ENCODE results near the gene GGN. TPM values are rescaled to one million over a fixed set of nuclear protein-coding genes. Genes with fewer than 3 reads are reported as not detected.

Gene GGN
- total and polyA plus RNA-seq, 12 donors = 0.13 to 0.57 (median 0.38) TPM; not detected in 6

- TF ChIP-seq CTCF (IDR thresholded peaks at IDR 0.05) = no peak
- H3K4me1 ChIP-seq = peaks cover 0 to 18% (median 13%) of the 10 kb centered on the region in 9 donors
- no peak for ATAC-seq
- H3K36me3 ChIP-seq = no peaks in the 10 kb centered on the region
- intact Hi-C loops (cut with DNase I) = no loop called here
- peaks cover 0 to 63% (median 29%) of the 10 kb centered on the region in 7 donors for H3K27me3 ChIP-seq
- WGBS, 2 donors = 35 to 46% methylated on average over 5 of the region's 5 CpGs
- DNase-seq = no peak
- H3K9me3 ChIP-seq = no peaks in the 10 kb centered on the region
- no peak overlapping the region for H3K4me3 ChIP-seq
- H3K27ac ChIP-seq = no peak overlapping the region
Measured at GRCh38 chr19:38358071-38358470, 29.8 kb downstream of the GGN start.

GRCh38 chr19:38355728-38356725, 31.8 kb downstream of the GGN start:
- H3K27ac ChIP-seq = no peak overlapping the region
- intact Hi-C loops (cut with DNase I) = no loop called here
- ATAC-seq (no peak), DNase-seq (no peak)
- H3K4me1 ChIP-seq = peaks cover 0 to under 1% (median 0%) of the 10 kb centered on the region in 9 donors
- no peak for TF ChIP-seq CTCF (IDR thresholded peaks at IDR 0.05)
- peaks cover 0 to 56% (median 29%) of the 10 kb centered on the region in 7 donors for H3K27me3 ChIP-seq
- no peaks in the 10 kb centered on the region for H3K9me3 ChIP-seq
- H3K36me3 ChIP-seq = no peaks in the 10 kb centered on the region
- H3K4me3 ChIP-seq = no peak overlapping the region
- 71 to 74% methylated on average over 16 of the region's 16 CpGs for WGBS, 2 donors

GRCh38 chr19:38352611-38353010, 35.2 kb downstream of the GGN start:
- no peak for ATAC-seq
- 74 to 79% methylated on average over 8 of the region's 8 CpGs for WGBS, 2 donors
- intact Hi-C loops (cut with DNase I) = no loop called here

More at GRCh38 chr19:38352611-38353010, 35.2 kb downstream of the GGN start:
- no peaks in the 10 kb centered on the region for H3K36me3 ChIP-seq
- no peaks in the 10 kb centered on the region for H3K4me1 ChIP-seq
- no peak for DNase-seq
- H3K27me3 ChIP-seq = peaks cover 0 to 32% (median 17%) of the 10 kb centered on the region in 7 donors
- H3K4me3 ChIP-seq = no peak overlapping the region
- TF ChIP-seq CTCF (IDR thresholded peaks at IDR 0.05) = no peak
- H3K27ac ChIP-seq = no peak overlapping the region
- H3K9me3 ChIP-seq = no peaks in the 10 kb centered on the region

Measured in heart right ventricle (tissue), 16 donors.